GM12878 (cell line): ENCODE data around the gene LRRC74B. TPM values are rescaled to one million over a fixed set of nuclear protein-coding genes. Genes with fewer than 3 reads are reported as not detected.

Experiments used
- ATAC-seq: fragments of 200-7000 bp; cut with Tn5 transposase; 3 replicates; pipeline ENCODE4 v1.9.1; 2020; ENCODE audit warnings: mild to moderate bottlenecking, moderate library complexity
- BruUV-seq: library from RNA; stranded (reverse); fragments of 400-500 nt; replicated peaks from 2 replicates; lab custom pipeline; 2021; lab: Mats Ljungman, UMichigan
- CTCF ChIA-PET: fragments of 300-600 bp; sonication (Branson Sonifier 250); formaldehyde crosslinking; extraction: SDS; loops from one replicate; lab custom pipeline; 2021; ENCODE audit warnings: inconsistent platforms; lab: Yijun Ruan, JAX
- POLR2A ChIA-PET: fragments of 350-600 bp; formaldehyde crosslinking; extraction: SDS; loops from one replicate; lab custom pipeline; 2021; ENCODE audit warnings: inconsistent platforms; lab: Charles Lee
- RAD21 ChIA-PET: fragments of 300-600 bp; sonication (Branson Sonifier 250); formaldehyde crosslinking; loops from one replicate; lab custom pipeline; 2023; ENCODE audit warnings: antibody characterized with exemption; ENCODE audit not compliant: unreplicated experiment; lab: Charles Lee
- SMC1A ChIA-PET: fragments of 300-600 bp; sonication (Branson Sonifier 250); formaldehyde crosslinking; loops from one replicate; lab custom pipeline; 2023; ENCODE audit not compliant: unreplicated experiment, uncharacterized antibody; lab: Charles Lee
- DNase-seq: peaks from one replicate; pipeline ENCODE4 v3.0.0-alpha.2; 2011; ENCODE audit warnings: low read depth, low spot score
- FAIRE-seq: peaks from 3 replicates; lab custom pipeline; 2011; peaks lifted over from hg19 to GRCh38; lab: Jason Lieb, UNC
- H2AFZ ChIP-seq: 2 replicates; pipeline ENCODE4 v1.6.0; 2011; ENCODE audit warnings: low read depth, low read length, control low read depth; ENCODE audit not compliant: control insufficient read depth
- H3K27ac ChIP-seq: 2 replicates; pipeline ENCODE4 v1.5.1; 2011; ENCODE audit warnings: control low read depth; ENCODE audit not compliant: control insufficient read depth, insufficient read depth
- H3K27me3 ChIP-seq, 2 experiments: replicated peaks in 1 of 2; 2 replicates each; pipeline versions ENCODE4 v1.6.0 to v1.6.1; 2011; ENCODE audit warnings: low read length in 1 of 2; ENCODE audit not compliant: control insufficient read depth in 2 of 2, insufficient read depth in 2 of 2
- H3K36me3 ChIP-seq, 2 experiments: 2 replicates each; pipeline ENCODE4 v1.5.1; 2011; ENCODE audit warnings: low read length in 1 of 2; ENCODE audit not compliant: control insufficient read depth in 2 of 2, insufficient read depth in 2 of 2
- H3K4me1 ChIP-seq: 2 replicates; pipeline ENCODE4 v1.6.1; 2011; ENCODE audit warnings: mild to moderate bottlenecking, low read length, moderate library complexity, mixed read lengths; ENCODE audit not compliant: control insufficient read depth, insufficient read depth
- H3K4me2 ChIP-seq: 2 replicates; pipeline ENCODE4 v1.6.0; 2011; ENCODE audit warnings: control low read depth; ENCODE audit not compliant: control insufficient read depth, insufficient read depth
- H3K4me3 ChIP-seq: fragments of 200-600 bp; sonication (generic); 2 replicates; pipeline ENCODE4 v1.5.1; 2016
- H3K79me2 ChIP-seq: 2 replicates; pipeline ENCODE4 v1.6.0; 2011; ENCODE audit warnings: low read length; ENCODE audit not compliant: control insufficient read depth, insufficient read depth
- H3K9ac ChIP-seq: 2 replicates; pipeline ENCODE4 v1.8.0; 2011; ENCODE audit warnings: low read length, control low read depth, mixed read lengths; ENCODE audit not compliant: control insufficient read depth, insufficient read depth
- H3K9me3 ChIP-seq: replicated peaks from 3 replicates; pipeline ENCODE4 v1.5.1; 2011; ENCODE audit warnings: mild to moderate bottlenecking, low read length; ENCODE audit not compliant: control insufficient read depth, insufficient read depth
- H4K20me1 ChIP-seq: 2 replicates; pipeline ENCODE4 v1.6.0; 2011; ENCODE audit not compliant: control insufficient read depth, insufficient read depth
- IKZF2 ChIP-seq, 2 experiments: fragments of 450-650 bp; IDR thresholded peaks; 2 replicates each; pipeline ENCODE4 v1.6.1; 2017; ENCODE audit warnings: mild to moderate bottlenecking in 2 of 2, moderate library complexity in 2 of 2
- STAT3 ChIP-seq: IDR thresholded peaks from 2 replicates; pipeline ENCODE4 v1.6.1; 2011; ENCODE audit warnings: low read depth, low read length, improper control_type of control experiment
- TBL1XR1 ChIP-seq: IDR thresholded peaks from 2 replicates; pipeline ENCODE4 v1.6.1; 2012; ENCODE audit warnings: low read depth, low read length, improper control_type of control experiment
- ZNF24 ChIP-seq: fragments of 450-650 bp; IDR thresholded peaks from 2 replicates; pipeline ENCODE4 v1.6.1; 2017; ENCODE audit warnings: antibody characterized with exemption, mild to moderate bottlenecking
- WGBS: methylation state at CpG from one replicate; pipeline ENCODE4 v1.1.6; 2016; ENCODE audit warnings: low lambda C conversion rate; ENCODE audit not compliant: insufficient replicate concordance, insufficient coverage; ENCODE audit errors: missing lambda C conversion rate; 5-methylcytosine and 5-hydroxymethylcytosine counted together
- in situ Hi-C: fragments of 300-500 bp; cut with MboI; formaldehyde crosslinking; loops from 9 replicates; pipeline ENCODE4 v1.14.3; 2018; ENCODE audit warnings: mixed read lengths
- intact Hi-C: fragments of 100-400 bp; cut with micrococcal nuclease; formaldehyde crosslinking; loops from one replicate; pipeline ENCODE4 v1.14.2; 2022; ENCODE audit not compliant: unreplicated experiment
- polyA plus RNA-seq, 11 experiments: library from polyadenylated mRNA; depleted of rRNA in 4 of 11; unstranded in 6 of 11; stranded (reverse) in 5 of 11; fragments of >200 nt; fragmentation: Nextera tagmentation in 4 of 11; fragmentation: Illumina TruSeq in 1 of 11; extraction: Ambion mirVana in 4 of 11; extraction: Trizol in 1 of 11; gene quantifications; 1 replicate in 1 of 11; 2 replicates in 10 of 11; pipeline versions ENCODE4 v1.2.1 to v1.2.3, GENCODE V29; 2011 to 2016; ENCODE audit warnings: inconsistent platforms in 2 of 11, missing spikeins in 2 of 11, low read depth in 1 of 11
- total RNA-seq, 4 experiments: library from RNA; depleted of rRNA in 3 of 4; stranded (reverse); fragments of >200 nt in 3 of 4; fragmentation: Illumina TruSeq in 1 of 4; extraction: Trizol in 1 of 4; gene quantifications; 2 replicates each; pipeline versions ENCODE4 v1.2.1 to v1.2.3, GENCODE V29; 2013 to 2021
- TF ChIP-seq, protein P1 (sequence below): fragments of 450-650 bp; formaldehyde crosslinking; IDR thresholded peaks from 2 replicates; pipeline ENCODE4 v1.5.0; 2022; ENCODE audit warnings: mild to moderate bottlenecking, missing genetic modification characterization

Gene LRRC74B
- total and polyA plus RNA-seq, 10 of the 15 experiments (the other 5 are each of a cell fraction or from before 2014, with no cell fraction given), result not detected

DNA sequence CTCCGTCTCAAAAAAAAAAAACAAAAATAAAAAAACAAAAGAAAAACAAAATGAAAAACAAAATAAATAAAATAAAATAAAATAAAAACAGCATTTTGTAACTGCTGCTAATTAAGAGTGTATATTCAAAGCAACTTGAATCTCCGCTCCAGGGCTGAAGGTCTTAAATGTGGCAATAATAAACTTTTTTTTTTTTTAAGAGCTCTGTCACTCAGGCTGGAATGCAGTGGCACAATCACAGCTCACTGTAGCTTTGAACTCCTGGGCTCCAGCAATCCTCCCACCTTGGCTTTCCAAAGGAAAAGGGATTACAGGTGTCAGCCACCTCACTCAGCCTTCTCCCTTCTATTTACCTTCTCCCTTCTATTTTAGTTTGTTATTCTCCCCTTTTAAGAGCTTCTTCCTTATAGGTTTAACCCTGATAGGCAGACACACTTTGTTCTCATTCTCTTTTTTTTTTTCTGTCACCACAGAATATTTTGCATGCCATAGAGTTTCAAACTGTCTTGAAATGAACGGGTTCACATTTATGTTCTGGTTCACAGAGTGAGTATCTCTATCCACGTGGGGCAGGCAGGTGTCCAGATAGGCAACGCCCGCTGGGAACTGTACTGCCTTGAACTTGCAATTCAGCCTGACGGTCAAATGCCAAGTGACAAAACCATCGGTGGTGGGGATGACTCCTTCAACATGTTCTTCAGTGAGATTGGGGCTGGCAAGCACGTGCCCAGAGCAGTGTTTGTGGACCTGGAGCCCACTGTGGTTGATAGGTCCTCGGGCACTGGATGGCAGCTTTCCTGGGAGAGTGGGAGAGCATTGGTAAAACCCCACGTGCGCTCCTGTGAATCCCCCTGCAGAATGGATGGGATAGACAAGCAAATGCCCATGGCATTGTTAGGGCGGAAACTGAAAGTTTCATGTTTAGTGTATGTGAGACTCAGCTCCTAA lies 19.4 kb downstream of the LRRC74B start:
- TF ChIP-seq IKZF2 (IDR thresholded peaks at IDR 0.05), result no peak
- TF ChIP-seq TBL1XR1, result no peak
- TF ChIP-seq, protein P1, sequence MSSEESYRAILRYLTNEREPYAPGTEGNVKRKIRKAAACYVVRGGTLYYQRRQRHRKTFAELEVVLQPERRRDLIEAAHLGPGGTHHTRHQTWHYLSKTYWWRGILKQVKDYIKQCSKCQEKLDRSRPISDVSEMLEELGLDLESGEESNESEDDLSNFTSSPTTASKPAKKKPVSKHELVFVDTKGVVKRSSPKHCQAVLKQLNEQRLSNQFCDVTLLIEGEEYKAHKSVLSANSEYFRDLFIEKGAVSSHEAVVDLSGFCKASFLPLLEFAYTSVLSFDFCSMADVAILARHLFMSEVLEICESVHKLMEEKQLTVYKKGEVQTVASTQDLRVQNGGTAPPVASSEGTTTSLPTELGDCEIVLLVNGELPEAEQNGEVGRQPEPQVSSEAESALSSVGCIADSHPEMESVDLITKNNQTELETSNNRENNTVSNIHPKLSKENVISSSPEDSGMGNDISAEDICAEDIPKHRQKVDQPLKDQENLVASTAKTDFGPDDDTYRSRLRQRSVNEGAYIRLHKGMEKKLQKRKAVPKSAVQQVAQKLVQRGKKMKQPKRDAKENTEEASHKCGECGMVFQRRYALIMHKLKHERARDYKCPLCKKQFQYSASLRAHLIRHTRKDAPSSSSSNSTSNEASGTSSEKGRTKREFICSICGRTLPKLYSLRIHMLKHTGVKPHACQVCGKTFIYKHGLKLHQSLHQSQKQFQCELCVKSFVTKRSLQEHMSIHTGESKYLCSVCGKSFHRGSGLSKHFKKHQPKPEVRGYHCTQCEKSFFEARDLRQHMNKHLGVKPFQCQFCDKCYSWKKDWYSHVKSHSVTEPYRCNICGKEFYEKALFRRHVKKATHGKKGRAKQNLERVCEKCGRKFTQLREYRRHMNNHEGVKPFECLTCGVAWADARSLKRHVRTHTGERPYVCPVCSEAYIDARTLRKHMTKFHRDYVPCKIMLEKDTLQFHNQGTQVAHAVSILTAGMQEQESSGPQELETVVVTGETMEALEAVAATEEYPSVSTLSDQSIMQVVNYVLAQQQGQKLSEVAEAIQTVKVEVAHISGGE (CRISPR knock-in tag), result no peak
- no peak for TF ChIP-seq ZNF24
- no peak for TF ChIP-seq STAT3
- Histone ChIP-seq H3K4me3 (no peak overlapping the region), H3K9me3 (no peaks in the 10 kb centered on the region), H3K79me2 (no peaks in the 10 kb centered on the region), H3K4me1 (peaks cover 5% of the 10 kb centered on the region), H3K4me2 (no peak overlapping the region), H4K20me1 (no peaks in the 10 kb centered on the region), H3K27ac (no peak overlapping the region), H3K9ac (no peak overlapping the region), H3K36me3 (no peaks in the 10 kb centered on the region), H2AFZ (no peak overlapping the region), H3K27me3 (no peaks in the 10 kb centered on the region)
- ChIA-PET SMC1A (no interaction called here), RAD21 (no interaction called here), POLR2A (no interaction called here), CTCF (no interaction called here)
- no peak for DNase-seq
- no TSS peak for BruUV-seq
- ATAC-seq, result no peak
- FAIRE-seq, result no peak
- in situ Hi-C loops (no loop called here), intact Hi-C loops (no loop called here)
- 10% methylated on average over 12 of the region's 13 CpGs for WGBS
